Measurements from ENCODE around the gene DBN1. TPM values are rescaled to one million over a fixed set of nuclear protein-coding genes. Genes with fewer than 3 reads are reported as not detected.

Gene DBN1
- total and polyA plus RNA-seq, 9 of the 15 experiments (the other 6 are each of a cell fraction or from before 2014, with no cell fraction given) = 0.25 to 87.2 (median 27.9) TPM

DNA sequence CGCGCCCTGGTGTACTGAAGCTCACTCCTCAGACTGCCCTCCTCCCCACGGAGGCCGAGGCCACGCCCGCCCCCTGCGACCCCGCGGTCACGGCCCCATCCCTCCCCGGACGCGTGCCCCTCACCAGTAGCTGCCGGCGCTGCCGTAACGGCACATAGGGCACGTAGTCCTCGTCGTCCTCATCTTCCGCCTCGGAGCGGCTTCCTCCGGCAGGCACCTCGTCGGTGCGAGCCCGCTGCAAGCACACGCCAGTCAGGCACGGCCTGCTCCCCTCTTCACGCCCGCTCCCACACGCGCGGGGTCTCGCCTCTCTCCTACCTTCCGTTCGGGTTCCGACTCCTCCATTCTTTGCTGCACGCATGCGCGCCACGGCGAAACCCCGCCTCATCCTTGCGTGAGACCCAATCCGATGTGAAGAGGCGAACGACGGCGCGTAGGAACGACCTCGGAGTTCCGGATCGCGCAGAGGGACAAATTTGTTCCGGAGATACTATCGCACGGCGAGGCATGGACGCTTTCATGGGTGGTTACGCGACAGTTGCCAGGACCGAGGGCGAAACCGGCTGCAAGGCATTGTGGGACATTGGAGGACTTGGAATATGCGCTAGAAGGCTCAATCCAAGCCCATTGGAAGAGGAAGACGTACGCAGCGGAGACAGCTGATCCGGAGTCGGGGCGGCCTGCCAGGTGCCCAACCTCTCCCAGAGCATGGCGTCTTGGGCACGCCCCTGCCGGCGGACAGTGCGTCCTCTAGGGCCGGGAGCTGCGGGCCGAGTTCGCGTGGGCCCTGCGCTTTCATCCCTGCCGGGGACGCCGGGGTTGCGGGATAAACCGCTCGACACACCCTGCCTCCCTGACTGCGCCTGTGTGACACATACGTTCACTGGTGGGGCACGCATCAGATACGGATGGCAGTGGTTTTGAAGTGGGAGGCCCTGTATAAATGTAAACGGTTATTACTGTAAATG lies 43.5 kb upstream of the DBN1 start, which contains the start of gene DDX41 (continued):
- TF ChIP-seq, protein P1, sequence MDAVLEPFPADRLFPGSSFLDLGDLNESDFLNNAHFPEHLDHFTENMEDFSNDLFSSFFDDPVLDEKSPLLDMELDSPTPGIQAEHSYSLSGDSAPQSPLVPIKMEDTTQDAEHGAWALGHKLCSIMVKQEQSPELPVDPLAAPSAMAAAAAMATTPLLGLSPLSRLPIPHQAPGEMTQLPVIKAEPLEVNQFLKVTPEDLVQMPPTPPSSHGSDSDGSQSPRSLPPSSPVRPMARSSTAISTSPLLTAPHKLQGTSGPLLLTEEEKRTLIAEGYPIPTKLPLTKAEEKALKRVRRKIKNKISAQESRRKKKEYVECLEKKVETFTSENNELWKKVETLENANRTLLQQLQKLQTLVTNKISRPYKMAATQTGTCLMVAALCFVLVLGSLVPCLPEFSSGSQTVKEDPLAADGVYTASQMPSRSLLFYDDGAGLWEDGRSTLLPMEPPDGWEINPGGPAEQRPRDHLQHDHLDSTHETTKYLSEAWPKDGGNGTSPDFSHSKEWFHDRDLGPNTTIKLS (IDR thresholded peaks at IDR 0.05; ENCODE audit: borderline replicate concordance, low read depth) = peak; percentile 82
- 0 out of 2 replicates have a peak, but pooled peaks have one; percentile 20 for TF ChIP-seq JUN (IDR thresholded peaks at IDR 0.05; ENCODE audit: borderline replicate concordance, low read depth, low read length)
- TF ChIP-seq JUN (CRISPR knock-in tag; IDR thresholded peaks at IDR 0.05; ENCODE audit: borderline replicate concordance) = no peak
- peak; percentile 89 for TF ChIP-seq RBBP5 (IDR thresholded peaks at IDR 0.05; ENCODE audit: borderline replicate concordance, insufficient read depth, low read length, poor library complexity, severe bottlenecking)
- TF ChIP-seq SOX6 (IDR thresholded peaks at IDR 0.05) = peak; percentile 73; the same call in 1 of the 2 replicates
- TF ChIP-seq ARID2 (IDR thresholded peaks at IDR 0.05) = no peak
- TF ChIP-seq ZNF449 (CRISPR knock-in tag; IDR thresholded peaks at IDR 0.05) = no peak
- peak in 1 of 2 experiments; percentile 83; a peak in 1 of 3 replicates for TF ChIP-seq CBX3 (IDR thresholded peaks at IDR 0.05; ENCODE audit: borderline replicate concordance in 1 of 2, low read length in 2 of 2)
- TF ChIP-seq ZBTB40 (IDR thresholded peaks at IDR 0.05) = peak; percentile 59; the same call in 1 of the 2 replicates
- no peak for TF ChIP-seq ZBTB40 (CRISPR knock-in tag; IDR thresholded peaks at IDR 0.05)
- TF ChIP-seq POLR2H (tag; IDR thresholded peaks at IDR 0.05; ENCODE audit: low read depth) = no peak; the same call in 1 of the 2 replicates
- TF ChIP-seq RBFOX2 (IDR thresholded peaks at IDR 0.05; ENCODE audit: low read depth, low read length) = peak; percentile 87
- TF ChIP-seq FIP1L1 (IDR thresholded peaks at IDR 0.05; ENCODE audit: low read depth, low read length, poor library complexity, severe bottlenecking) = peak; percentile 43
- TF ChIP-seq EP400 (IDR thresholded peaks at IDR 0.05) = peak; percentile 97

Data from K562 (cell line).